Measurements from ENCODE around the gene RPL12. TPM values are rescaled to one million over a fixed set of nuclear protein-coding genes. Genes with fewer than 3 reads are reported as not detected.

The RPL12 gene
- total and polyA plus RNA-seq, 2 donors (not counting 1 experiment from before 2014, with no cell fraction given): 1,334 to 3,459 TPM

DNA sequence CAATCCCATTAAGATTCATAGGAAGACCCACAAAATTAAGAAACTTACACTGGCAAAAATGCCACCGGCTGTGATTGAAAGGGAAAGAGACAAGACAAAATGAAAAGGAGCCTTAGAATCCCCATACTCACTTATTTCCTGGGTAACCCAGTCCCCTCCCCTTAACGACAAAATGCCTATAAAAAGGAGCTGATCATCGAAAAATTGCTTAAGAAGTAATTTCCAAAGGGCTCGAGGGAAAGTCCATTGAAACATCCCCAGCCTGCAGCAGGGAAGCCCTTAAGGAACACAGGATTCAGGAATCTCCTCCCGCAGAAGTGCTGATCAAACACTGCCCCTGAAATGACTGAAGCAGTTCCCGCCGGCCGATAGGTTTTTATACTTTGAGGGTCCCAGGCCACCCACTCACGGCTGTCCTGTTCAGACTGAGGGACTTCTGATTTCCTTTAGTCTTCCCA, 27.7 kb downstream of the RPL12 start:
- intact Hi-C loops (cut with micrococcal nuclease): no loop called here
- Histone ChIP-seq H3K79me2 (ENCODE audit: control insufficient read depth, insufficient read depth, low read length) (peaks cover 62% of the 10 kb centered on the region), H3K27ac (ENCODE audit: low read length in 2 of 2) (peak overlapping the region; percentile 56 to 75), H3K4me3 (ENCODE audit: control extremely low read depth in 1 of 5, extremely low read depth in 1 of 5, insufficient read depth in 1 of 5, low read depth in 2 of 5, low read length in 4 of 5) (peak overlapping the region; percentile 73 to 97 (median 86)), H3K27me3 (replicated peaks in 1 of 4; ENCODE audit: control extremely low read depth in 1 of 4, control insufficient read depth in 3 of 4, insufficient read depth in 4 of 4, low read length in 3 of 4) (no peaks in the 10 kb centered on the region), H3K4me2 (replicated peaks; ENCODE audit: low read depth, low read length, poor library complexity, severe bottlenecking) (peak overlapping the region; percentile 87), H3K4me1 (ENCODE audit: control insufficient read depth in 2 of 2, insufficient read depth in 2 of 2, low read length in 2 of 2) (peaks cover 19 to 29% of the 10 kb centered on the region in 2 donors), H2AFZ (ENCODE audit: insufficient read depth, low read depth, low read length, poor library complexity, severe bottlenecking) (peak overlapping the region; percentile 92), H3K9me3 (ENCODE audit: control extremely low read depth in 1 of 3, control insufficient read depth in 2 of 3, insufficient read depth in 1 of 3, low read length in 2 of 3) (no peaks in the 10 kb centered on the region), H3K36me3 (replicated peaks in 1 of 2; ENCODE audit: control extremely low read depth in 1 of 2, control insufficient read depth in 1 of 2, extremely low read depth in 1 of 2, insufficient read depth in 2 of 2, low read length in 1 of 2) (peaks cover 0 to 4% of the 10 kb centered on the region in 2 experiments), H3K9ac (ENCODE audit: low read length) (peak overlapping the region; percentile 87), H4K20me1 (ENCODE audit: control insufficient read depth, insufficient read depth, low read length, poor library complexity, severe bottlenecking) (peaks cover 7% of the 10 kb centered on the region)
- DNase-seq (no peak), ATAC-seq (ENCODE audit: low read depth) (no peak)
- H3K9me3 Mint-ChIP-seq (ENCODE audit: insufficient read depth): no peaks in the 10 kb centered on the region
- TF ChIP-seq, protein P1, sequence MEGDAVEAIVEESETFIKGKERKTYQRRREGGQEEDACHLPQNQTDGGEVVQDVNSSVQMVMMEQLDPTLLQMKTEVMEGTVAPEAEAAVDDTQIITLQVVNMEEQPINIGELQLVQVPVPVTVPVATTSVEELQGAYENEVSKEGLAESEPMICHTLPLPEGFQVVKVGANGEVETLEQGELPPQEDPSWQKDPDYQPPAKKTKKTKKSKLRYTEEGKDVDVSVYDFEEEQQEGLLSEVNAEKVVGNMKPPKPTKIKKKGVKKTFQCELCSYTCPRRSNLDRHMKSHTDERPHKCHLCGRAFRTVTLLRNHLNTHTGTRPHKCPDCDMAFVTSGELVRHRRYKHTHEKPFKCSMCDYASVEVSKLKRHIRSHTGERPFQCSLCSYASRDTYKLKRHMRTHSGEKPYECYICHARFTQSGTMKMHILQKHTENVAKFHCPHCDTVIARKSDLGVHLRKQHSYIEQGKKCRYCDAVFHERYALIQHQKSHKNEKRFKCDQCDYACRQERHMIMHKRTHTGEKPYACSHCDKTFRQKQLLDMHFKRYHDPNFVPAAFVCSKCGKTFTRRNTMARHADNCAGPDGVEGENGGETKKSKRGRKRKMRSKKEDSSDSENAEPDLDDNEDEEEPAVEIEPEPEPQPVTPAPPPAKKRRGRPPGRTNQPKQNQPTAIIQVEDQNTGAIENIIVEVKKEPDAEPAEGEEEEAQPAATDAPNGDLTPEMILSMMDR (IDR thresholded peaks at IDR 0.05): no peak
- no peak for TF ChIP-seq EZH2 (IDR thresholded peaks at IDR 0.05; ENCODE audit: borderline replicate concordance, insufficient read depth, low read depth, low read length, poor library complexity, severe bottlenecking)
- 0% methylated on average over 2 of the region's 9 CpGs for WGBS (ENCODE audit: insufficient coverage)
- H3K4me3 Mint-ChIP-seq: peak overlapping the region; percentile 99
- ChIA-PET POLR2A (interaction anchor here (1.0 to 1.8 kb wide), 4 partner anchors 27 to 642 kb away, joined by 4 to 8 read pairs (median 4); partner anchors contain the start of genes LRSAM1, RPL12 and SLC2A8), CTCF (interaction anchor here (1.3 to 1.8 kb wide), 2 partner anchors 27 to 28 kb away, joined by 5 read pairs; partner anchors contain the start of genes LRSAM1, RPL12 and SLC2A8)
- H3K27ac Mint-ChIP-seq: peak overlapping the region; percentile 95
- H3K27me3 Mint-ChIP-seq: no peaks in the 10 kb centered on the region
- peaks cover 41% of the 10 kb centered on the region for H3K4me1 Mint-ChIP-seq

DNA sequence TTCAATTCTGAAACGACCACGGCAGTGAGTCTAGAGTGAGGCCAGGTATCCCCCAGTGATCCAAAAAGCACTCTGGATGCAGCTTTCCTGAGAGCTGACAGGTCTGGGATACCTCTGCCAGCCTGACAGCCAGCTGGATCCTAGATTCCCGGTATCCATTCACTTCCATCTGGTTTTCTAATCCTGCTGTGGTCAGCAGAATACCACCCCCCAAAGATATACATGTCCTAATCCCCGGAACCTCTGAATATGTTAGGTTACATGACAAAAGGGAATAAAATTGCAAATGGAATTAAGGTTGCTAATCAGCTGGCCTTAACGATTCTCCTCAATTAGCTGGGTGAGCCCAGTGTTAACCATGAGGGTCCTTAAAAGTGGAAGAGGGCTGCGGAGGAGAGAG, 28.4 kb downstream of the RPL12 start:
- Histone ChIP-seq H3K9ac (ENCODE audit: low read length) (peak overlapping the region; percentile 87), H3K27ac (ENCODE audit: low read length in 2 of 2) (no peak overlapping the region), H3K9me3 (ENCODE audit: control extremely low read depth in 1 of 3, control insufficient read depth in 2 of 3, insufficient read depth in 1 of 3, low read length in 2 of 3) (no peaks in the 10 kb centered on the region), H3K79me2 (ENCODE audit: control insufficient read depth, insufficient read depth, low read length) (peaks cover 56% of the 10 kb centered on the region), H4K20me1 (ENCODE audit: control insufficient read depth, insufficient read depth, low read length, poor library complexity, severe bottlenecking) (peaks cover 4% of the 10 kb centered on the region), H3K27me3 (replicated peaks in 1 of 4; ENCODE audit: control extremely low read depth in 1 of 4, control insufficient read depth in 3 of 4, insufficient read depth in 4 of 4, low read length in 3 of 4) (no peaks in the 10 kb centered on the region), H3K36me3 (replicated peaks in 1 of 2; ENCODE audit: control extremely low read depth in 1 of 2, control insufficient read depth in 1 of 2, extremely low read depth in 1 of 2, insufficient read depth in 2 of 2, low read length in 1 of 2) (no peaks in the 10 kb centered on the region), H3K4me1 (ENCODE audit: control insufficient read depth in 2 of 2, insufficient read depth in 2 of 2, low read length in 2 of 2) (peaks cover 19 to 29% of the 10 kb centered on the region in 2 donors), H3K4me2 (replicated peaks; ENCODE audit: low read depth, low read length, poor library complexity, severe bottlenecking) (peak overlapping the region; percentile 87), H2AFZ (ENCODE audit: insufficient read depth, low read depth, low read length, poor library complexity, severe bottlenecking) (peak overlapping the region; percentile 92), H3K4me3 (ENCODE audit: control extremely low read depth in 1 of 5, extremely low read depth in 1 of 5, insufficient read depth in 1 of 5, low read depth in 2 of 5, low read length in 4 of 5) (no peak overlapping the region)
- intact Hi-C loops (cut with micrococcal nuclease): no loop called here
- Mint-ChIP-seq H3K9me3 (ENCODE audit: insufficient read depth) (no peaks in the 10 kb centered on the region), H3K4me3 (peak overlapping the region; percentile 99), H3K27ac (peak overlapping the region; percentile 95), H3K4me1 (peaks cover 40% of the 10 kb centered on the region), H3K27me3 (no peaks in the 10 kb centered on the region)
- ChIA-PET CTCF (interaction anchor here (1.8 kb wide), 1 partner anchor 28 kb away, joined by 5 read pairs; the partner anchor contains the start of genes LRSAM1 and RPL12), POLR2A (interaction anchor here (1.5 to 1.8 kb wide), 2 partner anchors 28 to 198 kb away, joined by 4 to 8 read pairs; partner anchors contain the start of genes LRSAM1 and RPL12)
- WGBS (ENCODE audit: insufficient coverage): no CpG with 5 or more reads among the region's 6 CpGs
- DNase-seq (no peak), ATAC-seq (ENCODE audit: low read depth) (no peak)
- TF ChIP-seq EZH2 (IDR thresholded peaks at IDR 0.05; ENCODE audit: borderline replicate concordance, insufficient read depth, low read depth, low read length, poor library complexity, severe bottlenecking): no peak
- TF ChIP-seq, protein P1 (IDR thresholded peaks at IDR 0.05): no peak
